Neuron (in vitro differentiated cells): ENCODE measurements around the gene POLE4.

ENCODE experiments used
- H2AFZ ChIP-seq: one replicate; pipeline ENCODE4 v1.6.1; 2013; ENCODE audit warnings: low read depth, mild to moderate bottlenecking, inconsistent platforms, low read length, moderate library complexity
- H3K27me3 ChIP-seq: one replicate; pipeline ENCODE4 v1.6.1; 2013; ENCODE audit warnings: low read length; ENCODE audit not compliant: insufficient read depth
- H3K36me3 ChIP-seq: one replicate; pipeline ENCODE4 v1.6.1; 2013; ENCODE audit warnings: low read length; ENCODE audit not compliant: insufficient read depth
- H3K4me1 ChIP-seq: one replicate; pipeline ENCODE4 v1.6.1; 2013; ENCODE audit warnings: low read length; ENCODE audit not compliant: insufficient read depth
- H3K4me3 ChIP-seq: 2 replicates; pipeline ENCODE4 v1.5.1; 2013; ENCODE audit warnings: mild to moderate bottlenecking, low read length, moderate library complexity
- H3K9me3 ChIP-seq: one replicate; pipeline ENCODE4 v1.6.1; 2013; ENCODE audit warnings: low read length

Gene POLE4

GRCh38 chr2:74984947-74985637 is 26.6 kb downstream of the POLE4 start:
- H3K4me1 ChIP-seq = no peaks in the 10 kb centered on the region
- H3K36me3 ChIP-seq = no peaks in the 10 kb centered on the region
- no peak overlapping the region for H3K4me3 ChIP-seq
- no peak overlapping the region for H2AFZ ChIP-seq
- no peaks in the 10 kb centered on the region for H3K9me3 ChIP-seq
- no peaks in the 10 kb centered on the region for H3K27me3 ChIP-seq

- H3K27me3 ChIP-seq = no peaks in the 10 kb centered on the region
- H2AFZ ChIP-seq = no peak overlapping the region
- no peaks in the 10 kb centered on the region for H3K9me3 ChIP-seq
- no peaks in the 10 kb centered on the region for H3K4me1 ChIP-seq
- H3K36me3 ChIP-seq = no peaks in the 10 kb centered on the region
- H3K4me3 ChIP-seq = no peak overlapping the region
Observed at GRCh38 chr2:74985978-74986609, 27.7 kb downstream of the POLE4 start.

DNA sequence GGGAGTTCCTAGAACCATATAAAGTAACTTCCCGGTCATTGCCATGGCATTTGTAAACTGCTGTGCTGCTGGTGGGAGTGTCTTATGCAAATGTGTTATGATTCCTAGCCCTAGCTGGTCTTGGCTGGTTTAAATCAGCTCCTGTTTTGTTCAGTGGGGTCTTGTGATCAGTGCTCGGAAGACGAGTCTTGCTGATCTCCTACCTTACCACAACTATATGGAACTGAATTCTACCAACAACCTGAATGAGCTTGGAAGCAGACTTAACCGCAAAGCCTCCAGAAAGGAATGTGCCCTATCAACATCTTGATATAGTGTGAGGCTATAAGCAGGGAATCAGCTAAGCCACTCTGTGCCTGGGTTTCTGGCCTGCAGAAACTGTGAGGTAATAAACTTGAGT is 33.5 kb downstream of the POLE4 start:
- H3K36me3 ChIP-seq = no peaks in the 10 kb centered on the region
- no peak overlapping the region for H2AFZ ChIP-seq
- H3K27me3 ChIP-seq = no peaks in the 10 kb centered on the region
- H3K4me3 ChIP-seq = peak overlapping the region; percentile 8
- H3K4me1 ChIP-seq = peaks cover 3% of the 10 kb centered on the region
- no peaks in the 10 kb centered on the region for H3K9me3 ChIP-seq

DNA sequence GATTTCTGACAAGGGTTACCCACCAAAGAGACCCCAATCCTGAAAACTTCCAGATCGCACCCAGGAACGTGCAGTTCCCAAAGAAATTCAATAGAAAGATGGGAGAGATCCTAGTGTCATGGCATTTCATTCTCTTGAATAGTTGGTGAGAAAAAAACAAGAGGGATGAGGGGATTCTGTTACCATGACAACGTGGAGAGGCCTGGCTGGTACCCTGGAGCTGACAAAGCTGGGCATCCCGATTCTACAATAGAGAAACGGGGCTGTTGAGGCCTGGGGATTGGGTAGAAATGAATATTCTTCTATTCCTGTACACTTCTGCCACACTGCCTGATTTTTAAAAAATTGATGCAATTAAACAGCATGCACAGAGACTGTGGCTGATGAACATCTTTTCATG is 41.0 kb downstream of the POLE4 start:
- Histone ChIP-seq H3K27me3 (no peaks in the 10 kb centered on the region), H3K36me3 (no peaks in the 10 kb centered on the region), H3K4me1 (peaks cover 9% of the 10 kb centered on the region)

DNA sequence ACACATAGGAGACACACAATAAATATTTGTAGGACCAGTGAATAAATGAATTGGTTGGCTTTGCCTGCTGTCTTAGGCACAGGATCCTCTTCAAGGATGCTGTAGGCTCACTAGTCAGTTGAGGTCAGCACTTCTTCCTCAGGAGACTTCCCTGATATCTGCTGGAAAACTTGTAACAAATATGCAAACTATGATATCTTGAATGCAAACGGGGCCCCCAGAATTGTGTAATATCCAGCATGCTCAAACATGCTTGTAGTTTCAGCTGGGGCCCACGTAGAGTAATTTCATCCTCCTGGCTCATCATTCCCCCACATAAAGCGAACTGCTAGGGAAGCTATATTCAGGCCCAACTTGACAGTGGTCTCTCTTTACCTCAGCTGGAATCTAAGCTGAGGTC is 43.6 kb downstream of the POLE4 start:
- H3K4me3 ChIP-seq = no peak overlapping the region
- H3K36me3 ChIP-seq = no peaks in the 10 kb centered on the region
- H3K27me3 ChIP-seq = no peaks in the 10 kb centered on the region
- no peaks in the 10 kb centered on the region for H3K9me3 ChIP-seq
- H3K4me1 ChIP-seq = peaks cover 9% of the 10 kb centered on the region
- H2AFZ ChIP-seq = no peak overlapping the region

More for the DNA sequence above, 41.0 kb downstream of the POLE4 start:
- Histone ChIP-seq H3K9me3 (no peaks in the 10 kb centered on the region), H3K4me3 (no peak overlapping the region), H2AFZ (no peak overlapping the region)

- Histone ChIP-seq H3K4me3 (no peak overlapping the region), H3K4me1 (peaks cover 9% of the 10 kb centered on the region), H3K9me3 (no peaks in the 10 kb centered on the region), H3K36me3 (no peaks in the 10 kb centered on the region), H2AFZ (no peak overlapping the region), H3K27me3 (no peaks in the 10 kb centered on the region)
Observed at GRCh38 chr2:75003276-75003675, 44.8 kb downstream of the POLE4 start.

DNA sequence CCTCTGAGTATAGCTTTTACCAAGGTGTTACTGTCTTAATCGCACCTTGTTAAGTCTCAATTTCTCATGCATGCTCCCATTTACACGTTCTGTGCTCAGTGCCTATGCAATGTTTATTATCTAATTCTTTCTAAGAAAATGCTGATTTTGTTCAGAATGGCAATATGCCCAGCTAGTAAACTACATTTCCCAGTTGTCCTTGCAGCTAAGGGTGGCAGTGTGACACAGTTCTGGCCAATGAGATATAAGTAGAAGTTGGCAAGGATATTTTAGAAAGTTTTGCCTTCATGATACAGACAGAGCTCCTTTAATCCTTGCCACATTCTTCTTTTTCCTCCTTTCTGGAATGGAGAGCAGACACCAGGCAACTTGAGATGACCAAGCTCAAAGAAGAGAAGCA is 45.3 kb downstream of the POLE4 start:
- H3K4me3 ChIP-seq = no peak overlapping the region
- no peaks in the 10 kb centered on the region for H3K36me3 ChIP-seq
- no peaks in the 10 kb centered on the region for H3K9me3 ChIP-seq
- H3K4me1 ChIP-seq = peaks cover 9% of the 10 kb centered on the region
- H3K27me3 ChIP-seq = no peaks in the 10 kb centered on the region
- H2AFZ ChIP-seq = no peak overlapping the region

DNA sequence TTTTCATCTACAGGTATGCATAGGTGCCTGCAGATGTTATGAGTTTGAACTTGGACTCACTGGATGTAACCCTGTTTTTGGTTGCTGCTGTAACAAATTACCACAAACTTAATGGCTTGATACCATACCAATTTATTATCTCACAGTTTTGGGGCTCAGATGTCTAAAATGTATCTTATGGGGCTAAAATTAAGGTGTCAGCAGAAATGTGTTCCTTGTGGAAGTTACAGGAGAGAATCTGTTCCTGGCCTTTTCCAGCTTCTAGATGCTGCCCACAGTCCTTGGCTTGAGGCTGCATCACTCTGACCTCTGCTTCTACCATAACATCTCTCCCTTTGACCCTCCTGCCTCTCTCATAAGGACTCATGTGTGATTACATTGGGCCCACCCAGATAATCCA is 47.6 kb downstream of the POLE4 start:
- H3K4me1 ChIP-seq = no peaks in the 10 kb centered on the region
- H2AFZ ChIP-seq = no peak overlapping the region
- no peak overlapping the region for H3K4me3 ChIP-seq
- no peaks in the 10 kb centered on the region for H3K36me3 ChIP-seq
- H3K27me3 ChIP-seq = no peaks in the 10 kb centered on the region
- H3K9me3 ChIP-seq = no peaks in the 10 kb centered on the region

GRCh38 chr2:75007061-75007460 is 48.6 kb downstream of the POLE4 start:
- Histone ChIP-seq H2AFZ (no peak overlapping the region), H3K4me3 (no peak overlapping the region), H3K36me3 (no peaks in the 10 kb centered on the region), H3K4me1 (no peaks in the 10 kb centered on the region), H3K27me3 (no peaks in the 10 kb centered on the region), H3K9me3 (no peaks in the 10 kb centered on the region)

DNA sequence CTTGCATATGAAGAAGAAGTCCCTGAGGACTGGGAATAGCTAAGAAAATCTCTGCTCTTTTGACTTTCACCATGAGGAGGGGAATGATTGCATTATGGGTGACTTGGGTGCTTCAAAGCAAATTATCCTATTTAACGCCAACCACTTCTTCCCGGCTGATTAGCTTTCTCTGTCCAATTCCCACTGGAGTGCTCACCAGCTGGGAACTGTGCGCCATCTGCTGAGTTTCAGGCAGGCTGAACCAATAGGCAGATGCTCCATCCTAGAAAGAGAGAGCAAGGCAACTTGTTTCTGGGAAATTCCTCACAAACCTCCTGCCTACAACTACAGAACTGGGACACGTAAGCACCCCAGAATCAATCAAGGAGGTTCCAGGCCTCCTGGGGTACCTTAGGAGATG is 49.4 kb downstream of the POLE4 start:
- H3K4me1 ChIP-seq = no peaks in the 10 kb centered on the region
- no peaks in the 10 kb centered on the region for H3K27me3 ChIP-seq
- no peaks in the 10 kb centered on the region for H3K9me3 ChIP-seq
- no peak overlapping the region for H3K4me3 ChIP-seq
- H2AFZ ChIP-seq = no peak overlapping the region
- no peaks in the 10 kb centered on the region for H3K36me3 ChIP-seq

DNA sequence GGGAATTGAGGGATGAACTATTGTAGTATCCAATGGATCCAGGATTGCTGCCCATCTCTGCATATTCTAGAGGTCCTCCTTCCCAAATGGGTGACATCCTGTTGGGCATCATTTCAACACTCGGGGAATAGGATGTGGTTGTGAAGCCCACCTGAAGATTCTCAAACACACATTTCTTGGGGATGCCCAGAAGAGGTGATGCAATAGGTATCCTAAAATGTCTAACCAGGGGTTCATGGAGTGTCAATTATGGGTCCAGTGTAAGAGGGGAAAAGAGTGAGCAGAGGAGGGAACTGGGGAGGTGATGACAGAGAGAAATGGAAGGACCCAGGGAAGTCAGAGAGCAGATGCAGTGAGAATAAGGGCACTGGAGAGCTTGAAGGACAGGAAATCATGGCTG is 52.1 kb downstream of the POLE4 start:
- H3K27me3 ChIP-seq = no peaks in the 10 kb centered on the region
- H2AFZ ChIP-seq = no peak overlapping the region
- H3K4me1 ChIP-seq = no peaks in the 10 kb centered on the region
- H3K36me3 ChIP-seq = no peaks in the 10 kb centered on the region
- no peak overlapping the region for H3K4me3 ChIP-seq
- H3K9me3 ChIP-seq = no peaks in the 10 kb centered on the region

DNA sequence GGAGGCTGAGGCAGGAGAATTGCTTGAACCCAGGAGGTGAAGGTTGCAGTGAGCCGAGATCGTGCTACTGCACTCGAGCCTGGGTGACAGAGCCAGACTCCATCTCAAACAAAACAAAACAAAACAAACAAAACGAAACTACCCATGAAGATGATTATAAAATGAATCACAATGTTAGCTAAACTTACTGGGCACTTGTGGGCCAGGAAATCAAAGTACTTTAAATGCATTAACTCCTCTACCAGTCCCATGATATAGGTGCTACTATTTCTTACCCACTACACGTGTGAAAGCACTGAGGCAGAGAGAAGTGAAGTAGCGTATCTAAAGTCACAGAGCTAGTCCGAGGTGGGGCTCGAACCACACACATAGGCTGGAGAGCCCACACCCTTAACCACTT is 53.6 kb downstream of the POLE4 start:
- H2AFZ ChIP-seq = no peak overlapping the region

GRCh38 chr2:75018162-75018561 is 59.7 kb downstream of the POLE4 start:
- H2AFZ ChIP-seq = no peak overlapping the region
- no peaks in the 10 kb centered on the region for H3K9me3 ChIP-seq
- no peaks in the 10 kb centered on the region for H3K27me3 ChIP-seq
- peaks cover 5% of the 10 kb centered on the region for H3K4me1 ChIP-seq
- no peak overlapping the region for H3K4me3 ChIP-seq
- H3K36me3 ChIP-seq = no peaks in the 10 kb centered on the region

More for the DNA sequence above, 53.6 kb downstream of the POLE4 start:
- no peaks in the 10 kb centered on the region for H3K9me3 ChIP-seq
- H3K4me1 ChIP-seq = no peaks in the 10 kb centered on the region
- no peak overlapping the region for H3K4me3 ChIP-seq
- no peaks in the 10 kb centered on the region for H3K36me3 ChIP-seq
- H3K27me3 ChIP-seq = no peaks in the 10 kb centered on the region
